22Rv1 (cell line): ENCODE measurements around the gene BCR.

ENCODE experiments used
- ZFX ChIP-seq: fragments of 450-650 bp; IDR thresholded peaks from 2 replicates; pipeline ENCODE4 v1.6.1; 2017; ENCODE audit warnings: antibody characterized with exemption, borderline replicate concordance
- TF ChIP-seq, protein P1 (sequence below): fragments of 450-650 bp; IDR thresholded peaks from 2 replicates; pipeline ENCODE4 v1.5.1; 2017; ENCODE audit warnings: mild to moderate bottlenecking

DNA sequence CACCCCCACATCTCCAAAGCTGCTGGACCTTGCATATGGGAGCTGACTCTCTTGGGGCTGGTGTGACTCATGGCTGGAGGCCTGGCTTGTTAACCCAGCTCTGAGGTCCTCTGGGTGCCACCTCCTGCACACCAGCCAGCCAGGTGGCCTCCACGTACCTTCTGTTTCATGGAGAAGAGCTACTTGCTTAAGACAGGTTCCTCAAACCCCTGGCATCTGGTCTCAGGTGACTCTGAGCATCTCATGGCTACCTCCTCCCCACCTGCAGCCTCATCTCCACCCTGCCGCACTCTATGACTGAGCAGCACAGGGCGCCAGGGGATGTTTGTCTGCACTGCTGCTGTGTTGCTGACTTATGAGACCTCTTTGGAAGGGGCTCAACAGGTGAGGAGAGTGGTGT lies 55.7 kb downstream of the BCR start:
- TF ChIP-seq, protein P1, sequence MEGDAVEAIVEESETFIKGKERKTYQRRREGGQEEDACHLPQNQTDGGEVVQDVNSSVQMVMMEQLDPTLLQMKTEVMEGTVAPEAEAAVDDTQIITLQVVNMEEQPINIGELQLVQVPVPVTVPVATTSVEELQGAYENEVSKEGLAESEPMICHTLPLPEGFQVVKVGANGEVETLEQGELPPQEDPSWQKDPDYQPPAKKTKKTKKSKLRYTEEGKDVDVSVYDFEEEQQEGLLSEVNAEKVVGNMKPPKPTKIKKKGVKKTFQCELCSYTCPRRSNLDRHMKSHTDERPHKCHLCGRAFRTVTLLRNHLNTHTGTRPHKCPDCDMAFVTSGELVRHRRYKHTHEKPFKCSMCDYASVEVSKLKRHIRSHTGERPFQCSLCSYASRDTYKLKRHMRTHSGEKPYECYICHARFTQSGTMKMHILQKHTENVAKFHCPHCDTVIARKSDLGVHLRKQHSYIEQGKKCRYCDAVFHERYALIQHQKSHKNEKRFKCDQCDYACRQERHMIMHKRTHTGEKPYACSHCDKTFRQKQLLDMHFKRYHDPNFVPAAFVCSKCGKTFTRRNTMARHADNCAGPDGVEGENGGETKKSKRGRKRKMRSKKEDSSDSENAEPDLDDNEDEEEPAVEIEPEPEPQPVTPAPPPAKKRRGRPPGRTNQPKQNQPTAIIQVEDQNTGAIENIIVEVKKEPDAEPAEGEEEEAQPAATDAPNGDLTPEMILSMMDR, result no peak
- no peak for TF ChIP-seq ZFX
